Cardiac muscle cell (in vitro differentiated cells and primary cell): ENCODE measurements around the gene MAPRE3. TPM values are rescaled to one million over a fixed set of nuclear protein-coding genes. Genes with fewer than 3 reads are reported as not detected.

Experiments used
- DNase-seq, 2 donors: peaks; one replicate each; pipeline versions ENCODE4 v3.0.0 to v3.0.0-alpha.2; 2010 to 2017; ENCODE audit warnings: low read depth in 1 of 2, low spot score in 1 of 2
- H3K27ac ChIP-seq: fragments of 200-600 bp; sonication (generic); 2 replicates; pipeline ENCODE4 v1.5.1; 2016
- H3K27me3 ChIP-seq: fragments of 200-600 bp; sonication (generic); 2 replicates; pipeline ENCODE4 v1.6.0; 2016; ENCODE audit warnings: control low read depth
- H3K36me3 ChIP-seq: fragments of 200-600 bp; sonication (generic); 2 replicates; pipeline ENCODE4 v1.5.1; 2016; ENCODE audit warnings: control low read depth
- H3K4me1 ChIP-seq: fragments of 200-600 bp; sonication (generic); 2 replicates; pipeline ENCODE4 v1.8.1; 2017; ENCODE audit warnings: low read depth, mild to moderate bottlenecking, mixed run types
- H3K4me3 ChIP-seq: fragments of 200-600 bp; sonication (generic); 2 replicates; pipeline ENCODE4 v1.5.1; 2016; ENCODE audit warnings: mild to moderate bottlenecking
- H3K9me3 ChIP-seq: fragments of 200-600 bp; sonication (generic); 2 replicates; pipeline ENCODE4 v1.5.1; 2017; ENCODE audit warnings: low read depth, mild to moderate bottlenecking, control low read depth
- polyA plus RNA-seq: library from polyadenylated mRNA; unstranded; fragments of >200 nt; fragmentation: Nextera tagmentation; extraction: Ambion mirVana; gene quantifications from 2 replicates; pipeline ENCODE4 v1.2.1, GENCODE V29; 2016
- total RNA-seq: library from RNA; depleted of rRNA; stranded (reverse); fragments of >200 nt; gene quantifications from 2 replicates; pipeline ENCODE4 v1.2.3, GENCODE V29; 2016
- TF ChIP-seq, protein P1 (sequence below): IDR thresholded peaks from 2 replicates; pipeline ENCODE4 v1.5.1; 2012; ENCODE audit warnings: low read depth, mild to moderate bottlenecking, low read length

Gene MAPRE3
- total and polyA plus RNA-seq, 2 experiments from 2014 or later = 143 to 212 TPM

DNA sequence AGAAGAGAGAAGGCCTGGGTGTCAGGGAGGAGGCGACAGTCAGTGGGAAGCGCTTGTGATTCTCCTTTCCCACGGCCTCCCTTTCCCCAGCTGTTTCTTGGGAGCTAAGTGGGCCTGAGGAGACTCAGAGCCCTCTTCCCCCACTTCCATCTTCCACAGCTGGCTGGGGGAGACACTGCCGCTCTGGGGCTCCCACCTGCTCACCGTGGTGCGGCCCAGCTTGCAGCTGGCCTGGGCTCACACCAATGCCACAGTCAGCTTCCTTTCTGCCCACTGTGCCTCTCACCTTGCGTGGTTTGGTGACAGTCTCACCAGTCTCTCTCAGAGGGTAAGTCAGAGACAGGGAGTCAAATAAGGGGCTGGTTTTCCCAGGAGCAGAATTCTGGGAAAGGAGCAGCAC is 69.4 kb downstream of the MAPRE3 start:
- no peak for DNase-seq
- H3K27ac ChIP-seq = no peak overlapping the region
- H3K36me3 ChIP-seq = peaks cover 38% of the 10 kb centered on the region
- H3K4me1 ChIP-seq = no peaks in the 10 kb centered on the region
- no peaks in the 10 kb centered on the region for H3K27me3 ChIP-seq
- no peak overlapping the region for H3K4me3 ChIP-seq
- TF ChIP-seq, protein P1, sequence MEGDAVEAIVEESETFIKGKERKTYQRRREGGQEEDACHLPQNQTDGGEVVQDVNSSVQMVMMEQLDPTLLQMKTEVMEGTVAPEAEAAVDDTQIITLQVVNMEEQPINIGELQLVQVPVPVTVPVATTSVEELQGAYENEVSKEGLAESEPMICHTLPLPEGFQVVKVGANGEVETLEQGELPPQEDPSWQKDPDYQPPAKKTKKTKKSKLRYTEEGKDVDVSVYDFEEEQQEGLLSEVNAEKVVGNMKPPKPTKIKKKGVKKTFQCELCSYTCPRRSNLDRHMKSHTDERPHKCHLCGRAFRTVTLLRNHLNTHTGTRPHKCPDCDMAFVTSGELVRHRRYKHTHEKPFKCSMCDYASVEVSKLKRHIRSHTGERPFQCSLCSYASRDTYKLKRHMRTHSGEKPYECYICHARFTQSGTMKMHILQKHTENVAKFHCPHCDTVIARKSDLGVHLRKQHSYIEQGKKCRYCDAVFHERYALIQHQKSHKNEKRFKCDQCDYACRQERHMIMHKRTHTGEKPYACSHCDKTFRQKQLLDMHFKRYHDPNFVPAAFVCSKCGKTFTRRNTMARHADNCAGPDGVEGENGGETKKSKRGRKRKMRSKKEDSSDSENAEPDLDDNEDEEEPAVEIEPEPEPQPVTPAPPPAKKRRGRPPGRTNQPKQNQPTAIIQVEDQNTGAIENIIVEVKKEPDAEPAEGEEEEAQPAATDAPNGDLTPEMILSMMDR = no peak
- H3K9me3 ChIP-seq = no peaks in the 10 kb centered on the region

DNA sequence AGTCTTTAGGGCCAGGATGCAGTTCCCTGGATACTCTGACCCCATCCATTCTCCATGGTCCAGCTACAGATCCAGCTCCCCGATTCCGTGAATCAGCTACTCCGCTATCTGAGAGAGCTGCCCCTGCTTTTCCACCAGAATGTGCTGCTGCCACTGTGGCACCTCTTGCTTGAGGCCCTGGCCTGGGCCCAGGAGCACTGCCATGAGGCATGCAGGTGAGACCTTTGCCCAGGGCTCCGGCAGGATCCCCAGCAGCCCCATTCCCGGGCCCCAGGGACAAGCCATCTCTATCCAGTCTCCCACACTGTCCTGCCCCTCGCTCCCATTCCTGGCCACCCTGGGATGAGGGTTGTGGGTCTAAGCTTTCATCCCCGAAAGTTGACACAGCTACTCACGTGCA is 69.8 kb downstream of the MAPRE3 start:
- no peaks in the 10 kb centered on the region for H3K9me3 ChIP-seq
- H3K27me3 ChIP-seq = no peaks in the 10 kb centered on the region
- H3K36me3 ChIP-seq = peaks cover 34% of the 10 kb centered on the region
- no peak for DNase-seq
- TF ChIP-seq, protein P1 = no peak
- no peak overlapping the region for H3K27ac ChIP-seq
- H3K4me3 ChIP-seq = no peak overlapping the region
- no peaks in the 10 kb centered on the region for H3K4me1 ChIP-seq

DNA sequence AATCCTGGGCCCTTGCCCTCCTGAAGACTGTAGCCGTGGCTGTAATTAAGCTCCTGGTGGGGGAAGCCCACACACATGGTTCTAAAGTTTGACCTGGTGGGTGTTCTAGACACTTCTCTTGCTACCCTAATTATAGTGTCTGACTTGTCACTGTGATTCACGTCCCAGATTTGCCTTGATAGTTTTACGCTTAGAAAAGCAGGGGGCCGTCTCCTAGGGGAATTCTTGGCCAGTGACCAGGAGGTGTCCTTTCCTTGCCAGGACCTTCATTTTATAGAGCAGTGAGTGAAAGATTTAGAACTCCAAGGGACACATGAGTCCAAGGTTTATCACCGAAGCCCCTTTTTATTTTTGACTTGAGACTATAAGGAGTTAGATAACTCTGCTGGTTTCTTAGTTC is 71.3 kb downstream of the MAPRE3 start:
- Histone ChIP-seq H3K4me3 (no peak overlapping the region), H3K9me3 (no peaks in the 10 kb centered on the region), H3K4me1 (no peaks in the 10 kb centered on the region), H3K36me3 (peaks cover 21% of the 10 kb centered on the region), H3K27ac (peak overlapping the region; percentile 68), H3K27me3 (no peaks in the 10 kb centered on the region)
- DNase-seq = no peak
- TF ChIP-seq, protein P1 = no peak

DNA sequence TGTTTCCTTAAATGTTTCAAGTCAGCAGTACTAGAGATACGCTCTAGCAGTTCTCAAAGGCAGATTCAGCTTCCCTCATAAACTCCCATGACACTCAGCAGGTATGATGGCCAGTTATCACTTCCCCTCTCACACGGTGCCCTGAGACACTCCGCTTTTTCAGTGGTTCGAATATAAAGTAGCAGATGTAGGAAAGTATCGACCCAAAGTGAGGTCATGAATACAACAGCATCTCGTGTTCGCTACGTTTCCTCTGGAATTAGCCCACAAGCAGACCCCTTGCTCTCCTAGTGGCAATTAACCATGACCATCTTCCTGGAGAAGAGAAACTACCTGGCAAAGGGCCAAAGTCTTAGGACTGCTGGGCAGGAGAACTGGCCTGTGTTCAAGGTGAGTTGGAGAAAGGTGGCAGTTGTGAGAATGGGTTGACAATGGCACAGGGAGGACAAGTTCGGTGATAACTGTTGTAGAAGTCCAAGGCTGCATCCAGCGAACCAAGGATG is 71.8 kb downstream of the MAPRE3 start:
- Histone ChIP-seq H3K27ac (peak overlapping the region; percentile 68), H3K4me1 (no peaks in the 10 kb centered on the region), H3K4me3 (no peak overlapping the region), H3K36me3 (peaks cover 16% of the 10 kb centered on the region), H3K27me3 (no peaks in the 10 kb centered on the region), H3K9me3 (no peaks in the 10 kb centered on the region)
- no peak for DNase-seq
- TF ChIP-seq, protein P1 = no peak

DNA sequence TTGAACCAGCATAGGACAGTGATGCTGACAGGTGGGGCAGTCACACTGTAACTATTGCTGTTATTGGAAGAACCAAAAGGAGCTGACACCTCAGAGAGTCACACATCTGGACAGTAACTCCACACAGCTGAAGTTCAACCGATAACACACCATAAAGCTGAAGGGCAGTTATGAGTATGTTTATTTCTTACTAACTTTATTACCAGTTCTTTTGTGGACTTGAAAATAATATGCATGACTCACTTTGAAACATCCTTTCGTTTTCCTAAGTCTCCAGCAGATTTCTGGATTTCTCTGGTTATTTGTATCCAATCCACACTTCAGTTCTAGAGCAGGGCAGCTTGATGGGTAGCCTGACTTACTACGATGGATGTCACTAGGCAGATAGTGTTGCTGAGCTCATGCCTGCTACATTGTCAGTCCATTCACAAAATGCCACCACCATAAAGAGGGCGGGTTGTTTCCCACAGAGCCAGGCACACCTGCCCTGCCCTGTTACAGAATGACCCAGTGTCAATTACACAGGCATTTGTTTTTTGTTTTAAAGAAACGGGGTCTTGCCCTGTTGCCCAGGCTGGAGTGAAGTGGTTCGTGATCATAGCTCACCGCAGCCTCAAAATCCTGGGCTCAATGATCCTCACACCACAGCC is 72.7 kb downstream of the MAPRE3 start:
- H3K27me3 ChIP-seq = no peaks in the 10 kb centered on the region
- no peak for DNase-seq
- TF ChIP-seq, protein P1 = no peak

More for the DNA sequence above, 72.7 kb downstream of the MAPRE3 start:
- H3K4me1 ChIP-seq = no peaks in the 10 kb centered on the region
- no peak overlapping the region for H3K4me3 ChIP-seq
- no peak overlapping the region for H3K27ac ChIP-seq
- H3K36me3 ChIP-seq = peaks cover 13% of the 10 kb centered on the region
- H3K9me3 ChIP-seq = no peaks in the 10 kb centered on the region
